Measurements from ENCODE around the gene BCAM.

GRCh38 chr19:44863990-44864389 is 55.1 kb downstream of the BCAM start:
- TF ChIP-seq CTCF (IDR thresholded peaks at IDR 0.05; ENCODE audit: low read length) (no peak), EZH2 (IDR thresholded peaks at IDR 0.05; ENCODE audit: borderline replicate concordance, low read length) (no peak)
